T-helper 2 cell treated with Interferon-gamma antibody and Interleukin-4, amounts not matched to agents 5 μg/mL and 100 μg/mL, for 36 hours (primary cell): ENCODE measurements around the gene FAHD2A.
"Not testable (repeated sequence)": the region's sequence is repeated elsewhere in the genome, so short reads cannot be mapped to it uniquely, and the experiment has no call there.

Experiments used
- DNase-seq: peaks from one replicate; pipeline ENCODE4 v3.0.0; 2021; ENCODE audit warnings: low spot score
- H3K27ac Mint-ChIP-seq: one replicate; pipeline ENCODE4 v1.8.0; 2021; ENCODE audit warnings: mild to moderate bottlenecking, mixed read lengths
- H3K27me3 Mint-ChIP-seq: one replicate; pipeline ENCODE4 v1.8.0; 2021; ENCODE audit warnings: low read depth, mixed read lengths
- H3K36me3 Mint-ChIP-seq: one replicate; pipeline ENCODE4 v1.8.0; 2021; ENCODE audit warnings: low read depth, mixed read lengths
- H3K4me1 Mint-ChIP-seq: one replicate; pipeline ENCODE4 v1.8.0; 2021; ENCODE audit warnings: low read depth, mixed read lengths
- H3K4me3 Mint-ChIP-seq: one replicate; pipeline ENCODE4 v1.8.0; 2022; ENCODE audit warnings: mild to moderate bottlenecking, moderate library complexity, mixed read lengths
- H3K9me3 Mint-ChIP-seq: one replicate; pipeline ENCODE4 v1.8.0; 2021; ENCODE audit warnings: mixed read lengths

FAHD2A gene

DNA sequence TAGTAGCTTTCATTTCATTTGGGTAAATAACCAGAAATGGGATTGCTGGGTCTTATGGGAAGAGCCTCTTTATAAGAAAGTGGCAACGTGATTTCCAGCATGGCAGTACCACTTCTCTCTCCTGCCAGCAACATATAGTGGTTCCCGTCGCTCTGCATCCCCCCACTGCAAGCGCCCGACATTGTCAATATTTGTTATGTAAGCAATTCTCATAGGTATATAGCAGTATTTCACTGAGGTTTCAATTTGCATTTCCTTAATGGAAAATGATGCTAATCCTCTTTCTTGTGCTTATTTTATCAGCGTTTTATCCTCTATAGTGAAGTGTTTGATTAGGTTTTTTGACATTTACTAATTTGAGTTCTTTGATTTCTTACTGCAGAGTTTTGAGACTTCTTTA is 36.0 kb upstream of the FAHD2A start:
- no peaks in the 10 kb centered on the region for H3K9me3 Mint-ChIP-seq
- peaks cover 4% of the 10 kb centered on the region for H3K27me3 Mint-ChIP-seq
- no peaks in the 10 kb centered on the region for H3K36me3 Mint-ChIP-seq
- H3K4me3 Mint-ChIP-seq: no peak overlapping the region
- H3K4me1 Mint-ChIP-seq: no peaks in the 10 kb centered on the region
- no peak overlapping the region for H3K27ac Mint-ChIP-seq
- no peak for DNase-seq

DNA sequence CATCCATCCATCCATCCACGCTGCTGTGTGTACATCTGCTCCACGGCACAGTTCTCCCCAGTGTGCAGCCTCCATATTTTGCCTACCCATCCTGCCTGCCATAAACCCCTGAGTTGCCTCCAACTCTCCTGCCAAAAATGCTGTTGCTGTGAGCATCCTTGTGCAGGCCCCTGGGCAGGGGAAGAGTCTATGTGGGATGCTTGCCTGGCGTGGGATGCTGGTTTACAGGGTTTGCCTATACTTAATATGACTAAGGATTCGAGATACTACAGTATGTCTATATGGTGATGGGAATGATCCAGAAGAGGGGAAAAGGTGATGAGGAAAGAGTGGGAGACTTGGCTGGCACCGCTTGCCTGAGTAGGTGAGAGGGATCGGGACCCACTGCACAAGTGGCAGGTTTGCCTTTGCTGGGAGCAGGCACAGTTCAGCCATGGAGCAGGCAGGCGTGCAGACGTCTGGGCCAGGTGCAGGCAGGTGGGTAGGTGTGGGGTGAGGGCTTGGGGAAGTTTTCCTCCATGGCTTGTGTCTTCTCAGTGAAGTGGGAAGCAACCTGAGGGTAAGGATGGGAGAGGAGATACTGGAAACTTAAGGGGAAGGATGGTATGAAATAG is 30.2 kb upstream of the FAHD2A start:
- Mint-ChIP-seq H3K27me3 (peaks cover 5% of the 10 kb centered on the region), H3K36me3 (no peaks in the 10 kb centered on the region), H3K9me3 (no peaks in the 10 kb centered on the region), H3K4me1 (no peaks in the 10 kb centered on the region), H3K4me3 (no peak overlapping the region), H3K27ac (no peak overlapping the region)
- no peak for DNase-seq

DNA sequence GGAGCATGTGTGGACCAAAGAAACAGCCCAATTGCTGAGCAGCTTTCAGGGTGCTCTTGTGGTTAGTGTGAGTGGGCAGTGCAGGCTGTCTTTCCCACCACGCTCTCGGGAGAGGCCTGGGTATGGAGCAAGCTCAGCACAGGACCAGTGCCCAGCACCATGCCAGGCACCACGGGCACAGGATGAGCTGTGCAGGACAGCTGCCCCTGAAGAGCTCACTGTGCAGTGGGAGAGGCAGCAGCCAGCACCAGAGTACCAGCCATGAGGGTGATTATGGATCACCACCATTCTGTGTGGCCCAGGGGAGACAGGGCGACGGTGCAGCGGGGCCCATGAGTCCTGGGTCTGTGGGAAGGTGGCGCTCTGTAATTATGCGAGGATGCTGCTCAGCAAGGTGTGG is 29.7 kb upstream of the FAHD2A start:
- H3K27me3 Mint-ChIP-seq: peaks cover 5% of the 10 kb centered on the region
- no peaks in the 10 kb centered on the region for H3K36me3 Mint-ChIP-seq
- no peak overlapping the region for H3K27ac Mint-ChIP-seq
- DNase-seq: no peak
- no peaks in the 10 kb centered on the region for H3K9me3 Mint-ChIP-seq
- H3K4me3 Mint-ChIP-seq: no peak overlapping the region
- no peaks in the 10 kb centered on the region for H3K4me1 Mint-ChIP-seq

DNA sequence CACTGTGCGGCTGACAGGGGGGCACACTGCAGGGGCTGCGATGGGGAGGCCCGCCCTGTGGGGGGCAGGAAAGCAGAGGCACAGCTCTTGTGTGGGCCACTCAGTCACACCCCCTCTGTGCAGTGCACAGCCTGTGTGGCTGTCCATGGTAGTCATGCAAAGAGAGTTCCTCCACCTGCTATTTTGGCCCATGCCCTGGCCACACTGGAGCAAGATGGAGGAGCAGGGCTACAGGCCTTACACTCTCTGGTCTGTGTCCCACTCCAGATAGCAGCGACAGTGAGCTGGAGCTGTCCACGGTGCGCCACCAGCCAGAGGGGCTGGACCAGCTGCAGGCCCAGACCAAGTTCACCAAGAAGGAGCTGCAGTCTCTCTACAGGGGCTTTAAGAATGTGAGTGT is 28.5 kb upstream of the FAHD2A start:
- no peaks in the 10 kb centered on the region for H3K36me3 Mint-ChIP-seq
- no peaks in the 10 kb centered on the region for H3K4me1 Mint-ChIP-seq
- H3K4me3 Mint-ChIP-seq: no peak overlapping the region
- no peaks in the 10 kb centered on the region for H3K9me3 Mint-ChIP-seq
- peaks cover 5% of the 10 kb centered on the region for H3K27me3 Mint-ChIP-seq
- DNase-seq: no peak
- H3K27ac Mint-ChIP-seq: no peak overlapping the region

DNA sequence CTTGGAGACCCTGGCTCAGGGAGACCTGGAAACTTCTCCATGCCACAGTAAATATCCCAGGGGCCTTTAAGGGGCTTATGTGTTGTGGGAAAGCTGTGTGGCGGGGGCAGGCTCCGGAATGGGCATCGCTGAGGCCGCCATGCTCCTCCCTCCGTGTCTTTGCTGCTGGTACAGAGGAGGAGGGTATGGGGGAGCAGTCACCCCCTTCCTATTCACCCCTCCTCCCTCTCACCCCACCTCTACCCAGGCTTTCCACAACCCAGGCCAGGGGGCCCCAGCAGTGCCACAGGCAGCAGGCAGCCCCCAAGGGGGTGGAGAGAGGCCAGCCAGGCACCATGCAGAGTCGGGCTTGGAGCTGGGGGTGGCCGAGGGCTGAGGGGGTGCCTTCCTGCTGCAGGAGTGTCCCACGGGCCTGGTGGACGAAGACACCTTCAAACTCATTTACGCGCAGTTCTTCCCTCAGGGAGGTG is 28.0 kb upstream of the FAHD2A start:
- no peak for DNase-seq
- H3K27ac Mint-ChIP-seq: no peak overlapping the region
- no peak overlapping the region for H3K4me3 Mint-ChIP-seq
- H3K27me3 Mint-ChIP-seq: peaks cover 5% of the 10 kb centered on the region
- H3K36me3 Mint-ChIP-seq: no peaks in the 10 kb centered on the region
- H3K9me3 Mint-ChIP-seq: no peaks in the 10 kb centered on the region
- H3K4me1 Mint-ChIP-seq: no peaks in the 10 kb centered on the region

DNA sequence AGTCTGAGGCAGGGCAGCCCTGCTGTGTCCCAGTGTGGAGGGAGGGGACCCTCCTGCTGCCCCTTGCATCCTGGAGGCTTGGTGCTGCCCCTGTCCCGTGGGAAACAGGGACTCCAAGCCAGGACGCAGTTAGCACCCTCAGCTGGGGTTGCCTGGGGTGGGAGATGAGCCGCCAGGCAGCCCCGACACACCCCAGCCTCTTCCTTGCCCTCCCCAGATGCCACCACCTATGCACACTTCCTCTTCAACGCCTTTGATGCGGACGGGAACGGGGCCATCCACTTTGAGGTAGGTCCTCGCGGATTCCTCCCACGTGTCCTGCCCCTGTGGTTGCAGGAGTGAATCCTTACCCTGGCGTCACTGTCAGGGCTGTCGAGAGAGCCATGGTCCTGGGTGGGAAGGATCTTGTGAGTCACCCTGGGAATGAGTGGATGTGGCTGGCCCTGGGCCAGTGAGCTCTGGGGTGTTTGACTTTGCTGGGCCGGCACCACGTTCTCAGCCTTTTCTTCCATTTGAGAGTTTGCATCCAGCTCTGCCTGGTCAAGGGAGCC is 27.5 kb upstream of the FAHD2A start:
- Mint-ChIP-seq H3K27ac (no peak overlapping the region), H3K36me3 (no peaks in the 10 kb centered on the region), H3K4me1 (no peaks in the 10 kb centered on the region), H3K9me3 (no peaks in the 10 kb centered on the region), H3K4me3 (no peak overlapping the region), H3K27me3 (peaks cover 5% of the 10 kb centered on the region)
- no peak for DNase-seq

DNA sequence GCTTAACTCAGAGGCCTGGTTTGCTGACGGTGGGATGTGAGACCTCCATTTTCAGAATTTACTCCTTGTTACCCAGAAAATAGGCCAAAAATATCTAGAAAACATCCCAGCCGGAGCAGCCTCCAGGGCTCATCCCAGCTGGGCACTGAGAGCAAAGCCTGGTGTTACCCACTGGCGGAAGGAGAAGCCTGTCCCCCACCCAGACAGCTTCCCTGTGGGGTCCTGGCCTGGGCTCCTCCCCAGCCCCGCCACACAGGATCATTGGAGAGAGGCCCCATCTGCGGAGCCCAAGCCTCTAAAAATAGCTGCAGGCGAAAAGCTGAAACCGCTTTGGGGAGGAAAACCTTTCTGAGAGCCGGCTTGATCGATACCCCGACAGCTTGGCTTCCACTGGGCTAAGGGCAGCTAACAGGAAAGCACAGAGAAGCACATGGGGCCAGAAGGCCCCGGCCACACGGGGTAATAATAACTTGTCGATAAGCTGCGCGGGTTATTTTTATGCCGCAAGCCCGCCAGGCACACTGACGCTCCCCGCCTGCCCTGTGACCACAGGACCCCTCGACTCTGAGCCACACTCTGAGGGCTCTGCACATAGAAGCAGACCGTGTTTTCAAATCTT is 26.9 kb upstream of the FAHD2A start:
- Mint-ChIP-seq H3K4me1 (no peaks in the 10 kb centered on the region), H3K27me3 (peaks cover 5% of the 10 kb centered on the region), H3K27ac (no peak overlapping the region), H3K4me3 (no peak overlapping the region), H3K36me3 (no peaks in the 10 kb centered on the region), H3K9me3 (no peaks in the 10 kb centered on the region)
- no peak for DNase-seq

DNA sequence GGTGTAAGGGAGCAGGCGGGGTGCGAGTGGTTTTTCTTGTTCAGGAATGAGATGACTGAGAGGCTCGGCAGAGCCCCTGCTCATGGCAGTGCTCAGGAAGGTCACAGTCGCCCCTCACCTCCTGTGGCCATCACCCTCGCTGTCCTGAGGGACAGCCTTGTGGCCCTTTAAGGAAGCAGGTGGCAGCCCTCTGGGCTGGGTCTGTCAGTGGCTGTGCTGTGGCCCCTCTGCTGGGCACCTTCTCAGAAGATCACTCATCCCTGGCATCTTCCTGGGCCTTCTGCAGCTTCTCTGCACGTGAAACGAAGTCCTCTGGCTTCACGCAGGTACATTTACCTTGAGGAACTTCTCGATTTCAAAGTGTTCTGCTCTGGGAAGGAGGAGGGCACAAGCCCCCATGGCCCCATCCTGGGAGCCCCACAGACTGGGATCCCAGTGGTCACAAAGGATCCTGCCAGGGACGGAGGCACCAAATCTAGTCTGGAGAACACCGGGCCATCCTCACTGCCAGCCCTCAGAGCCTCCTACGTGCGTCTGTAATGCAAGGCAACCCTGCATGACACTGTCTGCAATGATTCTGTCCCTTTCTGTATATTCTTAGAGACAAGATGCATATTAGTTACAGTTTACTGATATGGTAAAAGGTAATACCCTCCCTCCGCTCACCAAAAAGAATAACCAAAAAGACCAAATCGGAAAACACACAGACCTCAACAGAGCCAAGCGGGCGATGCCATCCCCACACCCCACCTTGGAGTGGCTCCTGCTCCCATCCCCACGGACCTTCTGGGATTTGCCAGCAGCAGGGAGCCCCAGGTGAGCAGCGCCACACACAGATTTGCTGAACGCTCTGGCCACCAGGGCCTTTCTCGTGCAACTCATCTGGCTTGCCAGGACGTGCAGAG is 25.9 kb upstream of the FAHD2A start:
- Mint-ChIP-seq H3K4me1 (no peaks in the 10 kb centered on the region), H3K27ac (no peak overlapping the region), H3K27me3 (peaks cover 5% of the 10 kb centered on the region), H3K4me3 (no peak overlapping the region), H3K36me3 (no peaks in the 10 kb centered on the region), H3K9me3 (no peaks in the 10 kb centered on the region)
- DNase-seq: no peak

DNA sequence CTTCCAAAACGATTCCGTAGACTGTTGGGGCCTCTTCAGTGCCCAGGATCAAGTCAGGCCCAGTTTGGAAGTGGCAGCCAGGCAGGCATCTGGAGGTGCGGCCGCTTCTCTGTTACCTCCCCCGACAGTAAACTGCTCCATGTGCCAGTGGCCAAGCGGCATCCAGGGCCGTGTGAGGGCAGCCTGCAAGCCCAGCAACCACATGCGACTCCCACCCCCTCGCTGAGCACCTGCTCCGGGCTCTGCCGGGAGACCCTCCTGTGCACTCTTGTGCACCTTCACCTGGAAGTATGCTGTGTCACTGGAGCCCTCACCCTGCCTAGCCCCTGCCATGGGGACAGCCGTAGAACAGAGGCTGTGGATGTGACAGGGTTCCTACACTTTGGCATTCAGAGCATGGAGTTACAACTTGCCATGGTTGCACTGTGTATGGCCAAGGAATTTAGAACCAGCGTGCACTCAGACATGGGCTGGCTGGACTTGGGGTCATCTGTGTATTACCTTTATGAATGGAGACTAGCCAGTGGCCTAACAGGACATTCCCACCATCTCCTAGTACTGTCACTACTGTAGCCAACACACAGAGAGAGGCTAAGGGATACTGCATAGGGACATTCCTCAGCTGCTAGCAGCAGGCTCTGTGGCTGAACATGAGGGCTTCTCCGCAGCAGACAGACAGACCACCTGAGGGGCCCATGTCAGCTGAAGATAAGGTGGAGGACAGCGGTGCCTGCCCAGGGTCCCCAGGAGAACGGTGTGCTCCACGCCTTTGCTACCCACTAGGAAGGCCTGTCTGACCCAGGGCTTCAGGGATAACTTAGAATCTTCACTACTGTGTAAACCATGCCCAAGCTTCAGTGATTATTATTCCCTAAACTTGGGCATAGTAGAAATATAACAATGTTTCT is 25.0 kb upstream of the FAHD2A start:
- no peaks in the 10 kb centered on the region for H3K36me3 Mint-ChIP-seq
- H3K4me3 Mint-ChIP-seq: no peak overlapping the region
- H3K9me3 Mint-ChIP-seq: no peaks in the 10 kb centered on the region
- no peaks in the 10 kb centered on the region for H3K4me1 Mint-ChIP-seq
- peaks cover 1% of the 10 kb centered on the region for H3K27me3 Mint-ChIP-seq
- no peak overlapping the region for H3K27ac Mint-ChIP-seq
- DNase-seq: no peak

DNA sequence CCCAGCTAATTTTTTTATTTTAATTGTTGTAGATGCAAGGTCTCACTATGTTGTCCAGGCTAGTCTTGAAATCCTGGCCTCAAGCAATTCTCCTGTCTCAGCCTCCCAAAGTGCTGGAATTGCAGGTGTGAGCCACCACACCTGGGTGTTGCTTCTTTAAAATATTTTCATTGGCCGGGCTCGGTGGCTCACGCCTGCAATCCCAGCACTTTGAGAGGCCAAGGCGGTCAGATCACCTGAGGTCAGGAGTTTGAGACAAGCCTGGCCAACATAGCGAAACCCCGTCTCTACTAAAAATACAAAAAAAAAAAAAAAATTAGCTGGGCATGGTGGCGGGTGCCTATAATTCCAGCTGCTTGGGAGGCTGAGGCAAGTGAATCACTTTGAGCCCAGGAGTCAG is 24.2 kb upstream of the FAHD2A start:
- H3K27ac Mint-ChIP-seq, H3K4me3 Mint-ChIP-seq, H3K27me3 Mint-ChIP-seq, H3K9me3 Mint-ChIP-seq, H3K36me3 Mint-ChIP-seq, H3K4me1 Mint-ChIP-seq, DNase-seq: not testable (repeated sequence)

DNA sequence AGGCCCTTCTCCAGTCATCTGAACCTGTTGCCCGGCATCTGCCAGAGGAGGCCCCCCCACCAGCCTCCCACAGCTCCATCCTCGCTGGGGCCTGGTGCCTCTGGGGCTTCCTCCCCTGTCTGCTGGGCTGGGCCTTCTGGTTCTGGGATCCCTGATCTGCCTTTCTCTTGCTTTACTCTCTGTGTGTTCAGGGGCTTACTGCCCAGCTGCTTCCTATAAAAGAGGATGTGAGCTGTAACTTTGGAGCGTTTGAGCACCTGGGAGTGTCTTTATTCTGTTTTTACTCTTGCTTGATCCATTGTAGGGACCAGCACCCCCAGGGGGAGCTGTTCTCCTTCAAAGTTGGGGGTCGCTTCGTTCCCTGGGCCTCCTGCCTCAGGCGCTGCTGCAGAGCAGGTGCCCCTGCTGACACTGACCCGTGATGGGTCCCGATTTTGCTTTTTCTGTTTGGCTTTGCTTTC is 23.1 kb upstream of the FAHD2A start:
- Mint-ChIP-seq H3K27ac (no peak overlapping the region), H3K4me1 (no peaks in the 10 kb centered on the region), H3K4me3 (no peak overlapping the region), H3K27me3 (no peaks in the 10 kb centered on the region), H3K36me3 (no peaks in the 10 kb centered on the region), H3K9me3 (no peaks in the 10 kb centered on the region)
- DNase-seq: no peak

DNA sequence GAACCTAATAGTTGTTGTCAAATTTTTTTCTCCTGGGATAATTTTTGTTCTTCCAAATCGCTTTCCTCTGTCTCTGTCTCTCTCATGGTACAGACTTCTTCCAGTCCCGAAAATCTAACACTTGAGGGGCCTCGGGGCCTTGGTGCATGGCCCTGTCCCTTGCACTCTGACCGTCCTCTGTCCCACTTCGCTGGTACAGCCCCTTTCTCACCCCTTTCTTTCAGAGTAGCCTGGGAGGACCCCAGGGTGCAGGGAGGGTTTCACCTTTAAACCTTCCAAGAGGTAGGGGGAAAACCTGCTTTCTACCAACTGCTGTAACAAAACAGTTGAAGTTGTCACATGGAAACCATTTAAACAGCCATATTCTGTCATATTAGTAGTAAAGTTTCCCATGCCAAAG is 22.2 kb upstream of the FAHD2A start:
- DNase-seq: no peak
- no peaks in the 10 kb centered on the region for H3K36me3 Mint-ChIP-seq
- H3K4me3 Mint-ChIP-seq: no peak overlapping the region
- no peaks in the 10 kb centered on the region for H3K27me3 Mint-ChIP-seq
- H3K4me1 Mint-ChIP-seq: no peaks in the 10 kb centered on the region
- no peaks in the 10 kb centered on the region for H3K9me3 Mint-ChIP-seq
- H3K27ac Mint-ChIP-seq: no peak overlapping the region

DNA sequence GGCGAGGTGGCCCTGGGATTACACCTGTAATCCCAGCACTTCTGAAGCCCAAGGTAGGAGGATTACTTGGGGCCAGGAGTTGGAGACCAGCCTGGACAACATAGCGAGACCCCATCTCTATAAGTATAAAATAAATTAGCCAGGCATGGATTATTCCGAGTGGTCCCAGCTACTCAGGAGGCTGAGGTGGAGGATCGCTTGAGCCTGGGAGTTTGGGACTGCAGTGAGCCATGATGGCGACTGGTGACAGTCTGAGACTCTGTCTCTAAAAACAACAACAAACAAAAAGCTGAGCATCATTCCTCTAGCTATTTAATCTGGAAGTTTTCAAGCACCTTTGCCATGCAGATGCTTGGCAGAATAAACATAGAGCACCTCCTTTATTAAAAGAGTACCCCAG is 21.8 kb upstream of the FAHD2A start:
- no peak overlapping the region for H3K4me3 Mint-ChIP-seq
- H3K27me3 Mint-ChIP-seq: no peaks in the 10 kb centered on the region
- H3K27ac Mint-ChIP-seq: no peak overlapping the region
- H3K4me1 Mint-ChIP-seq: no peaks in the 10 kb centered on the region
- H3K9me3 Mint-ChIP-seq: no peaks in the 10 kb centered on the region
- no peaks in the 10 kb centered on the region for H3K36me3 Mint-ChIP-seq
- DNase-seq: no peak
